Fibroblast of the aortic adventitia (primary cell): Measurements from ENCODE around the gene OMP. TPM values are rescaled to one million over a fixed set of nuclear protein-coding genes. Genes with fewer than 3 reads are reported as not detected.

Source experiments
- DNase-seq: peaks from one replicate; pipeline ENCODE4 v3.0.0-alpha.2; 2010; ENCODE audit warnings: low read depth
- H3K4me3 ChIP-seq: 2 replicates; pipeline ENCODE4 v1.5.1; 2011; ENCODE audit warnings: low read depth, mild to moderate bottlenecking, control low read depth, low read length, moderate library complexity
- total RNA-seq: library from RNA; depleted of rRNA; stranded (reverse); fragments of >200 nt; gene quantifications from 2 replicates; pipeline ENCODE4 v1.2.3, GENCODE V29; 2012; ENCODE audit warnings: low replicate concordance
- TF ChIP-seq, protein P1 (sequence below): IDR thresholded peaks from 2 replicates; pipeline ENCODE4 v1.5.1; 2011; ENCODE audit warnings: mild to moderate bottlenecking, low read length, control low read depth, inconsistent platforms; ENCODE audit not compliant: insufficient read depth

Gene OMP
- total RNA-seq, 1 donor = 1.1 TPM

DNA sequence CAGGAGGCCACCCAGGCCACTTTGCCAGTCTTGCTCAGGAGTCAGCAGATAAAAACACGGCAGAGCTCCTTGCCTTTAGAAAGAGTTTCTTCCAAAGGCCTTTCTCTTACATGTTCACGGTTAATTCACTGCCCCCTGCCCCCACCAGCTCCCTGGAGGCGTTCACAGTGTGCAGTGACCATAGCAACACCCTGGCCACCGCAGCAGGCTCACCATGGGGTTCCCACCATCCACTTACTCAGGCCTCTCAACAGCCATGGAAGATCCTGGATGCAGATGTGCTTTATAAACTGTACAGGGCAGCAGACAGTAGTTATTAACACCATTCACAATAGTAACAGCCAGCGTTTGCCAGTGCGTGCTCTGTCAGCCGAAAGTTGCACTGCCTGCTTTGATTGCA, 14.9 kb downstream of the OMP start:
- no peak overlapping the region for H3K4me3 ChIP-seq
- TF ChIP-seq, protein P1, sequence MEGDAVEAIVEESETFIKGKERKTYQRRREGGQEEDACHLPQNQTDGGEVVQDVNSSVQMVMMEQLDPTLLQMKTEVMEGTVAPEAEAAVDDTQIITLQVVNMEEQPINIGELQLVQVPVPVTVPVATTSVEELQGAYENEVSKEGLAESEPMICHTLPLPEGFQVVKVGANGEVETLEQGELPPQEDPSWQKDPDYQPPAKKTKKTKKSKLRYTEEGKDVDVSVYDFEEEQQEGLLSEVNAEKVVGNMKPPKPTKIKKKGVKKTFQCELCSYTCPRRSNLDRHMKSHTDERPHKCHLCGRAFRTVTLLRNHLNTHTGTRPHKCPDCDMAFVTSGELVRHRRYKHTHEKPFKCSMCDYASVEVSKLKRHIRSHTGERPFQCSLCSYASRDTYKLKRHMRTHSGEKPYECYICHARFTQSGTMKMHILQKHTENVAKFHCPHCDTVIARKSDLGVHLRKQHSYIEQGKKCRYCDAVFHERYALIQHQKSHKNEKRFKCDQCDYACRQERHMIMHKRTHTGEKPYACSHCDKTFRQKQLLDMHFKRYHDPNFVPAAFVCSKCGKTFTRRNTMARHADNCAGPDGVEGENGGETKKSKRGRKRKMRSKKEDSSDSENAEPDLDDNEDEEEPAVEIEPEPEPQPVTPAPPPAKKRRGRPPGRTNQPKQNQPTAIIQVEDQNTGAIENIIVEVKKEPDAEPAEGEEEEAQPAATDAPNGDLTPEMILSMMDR = no peak
- no peak for DNase-seq

DNA sequence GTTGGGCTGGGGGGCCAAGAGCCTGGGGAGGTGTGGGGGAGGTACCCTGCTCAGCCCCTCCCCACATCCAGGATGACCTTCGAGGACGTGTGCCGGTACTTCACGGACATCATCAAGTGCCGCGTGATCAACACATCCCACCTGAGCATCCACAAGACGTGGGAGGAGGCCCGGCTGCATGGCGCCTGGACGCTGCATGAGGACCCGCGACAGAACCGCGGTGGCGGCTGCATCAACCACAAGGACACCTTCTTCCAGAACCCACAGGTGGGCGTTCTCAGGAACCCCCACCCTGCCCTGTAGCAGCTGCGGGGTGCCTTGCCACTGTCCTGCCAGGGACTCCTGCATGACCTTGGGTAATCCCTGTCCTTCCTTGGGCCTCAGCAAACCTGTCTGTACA, 15.4 kb downstream of the OMP start:
- TF ChIP-seq, protein P1 = no peak
- no peak for DNase-seq
- H3K4me3 ChIP-seq = no peak overlapping the region

DNA sequence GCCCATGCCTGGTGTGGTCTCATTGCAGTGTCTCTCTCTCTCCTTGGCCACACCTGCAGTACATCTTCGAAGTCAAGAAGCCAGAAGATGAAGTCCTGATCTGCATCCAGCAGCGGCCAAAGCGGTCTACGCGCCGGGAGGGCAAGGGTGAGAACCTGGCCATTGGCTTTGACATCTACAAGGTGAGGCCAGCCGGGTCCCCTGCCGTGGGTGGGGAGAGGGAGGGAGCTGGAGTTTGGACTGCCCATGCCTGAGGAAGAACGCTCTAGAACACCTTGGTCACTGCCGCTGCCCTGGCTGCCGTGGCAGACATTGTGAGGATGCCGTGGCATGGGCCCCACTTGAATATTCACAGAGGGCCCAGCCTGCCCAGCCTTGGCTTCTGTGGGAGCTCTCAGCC, 16.3 kb downstream of the OMP start:
- TF ChIP-seq, protein P1 = no peak
- H3K4me3 ChIP-seq = no peak overlapping the region
- DNase-seq = no peak

DNA sequence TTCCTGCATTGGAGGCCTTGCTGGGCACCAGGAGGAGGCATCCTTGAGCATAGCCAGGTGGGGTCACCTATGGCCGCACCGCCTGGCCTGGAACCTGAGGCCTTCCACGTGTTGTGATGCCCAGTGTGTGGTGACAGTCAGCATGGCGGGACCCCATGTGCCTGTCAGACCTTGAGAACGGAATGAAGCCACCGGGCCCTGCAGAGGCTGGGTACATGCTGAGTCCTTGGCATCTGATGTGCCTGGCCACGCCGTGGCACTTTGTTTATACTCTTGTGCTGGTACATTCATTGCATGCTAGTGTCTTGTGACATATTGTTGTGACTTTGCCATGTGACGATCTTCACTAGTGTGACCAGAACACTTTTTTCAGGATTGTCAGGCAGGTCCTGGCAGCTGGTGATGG, 16.9 kb downstream of the OMP start:
- TF ChIP-seq, protein P1 = no peak
- no peak overlapping the region for H3K4me3 ChIP-seq
- no peak for DNase-seq

DNA sequence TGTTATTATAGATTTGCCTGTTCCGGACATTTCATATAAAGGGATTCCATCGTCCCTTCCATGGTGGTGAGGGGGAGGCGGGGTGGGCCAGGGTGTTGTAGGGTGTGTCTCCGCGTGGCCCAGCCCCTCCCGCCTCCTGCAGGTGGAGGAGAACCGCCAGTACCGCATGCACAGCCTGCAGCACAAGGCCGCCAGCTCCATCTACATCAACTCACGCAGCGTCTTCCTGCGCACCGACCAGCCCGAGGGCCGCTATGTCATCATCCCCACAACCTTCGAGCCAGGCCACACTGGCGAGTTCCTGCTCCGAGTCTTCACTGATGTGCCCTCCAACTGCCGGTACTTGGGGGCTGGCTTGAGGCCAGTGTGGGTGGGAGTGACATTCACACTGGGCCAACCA, 17.9 kb downstream of the OMP start:
- no peak for DNase-seq
- H3K4me3 ChIP-seq = no peak overlapping the region
- TF ChIP-seq, protein P1 = no peak

DNA sequence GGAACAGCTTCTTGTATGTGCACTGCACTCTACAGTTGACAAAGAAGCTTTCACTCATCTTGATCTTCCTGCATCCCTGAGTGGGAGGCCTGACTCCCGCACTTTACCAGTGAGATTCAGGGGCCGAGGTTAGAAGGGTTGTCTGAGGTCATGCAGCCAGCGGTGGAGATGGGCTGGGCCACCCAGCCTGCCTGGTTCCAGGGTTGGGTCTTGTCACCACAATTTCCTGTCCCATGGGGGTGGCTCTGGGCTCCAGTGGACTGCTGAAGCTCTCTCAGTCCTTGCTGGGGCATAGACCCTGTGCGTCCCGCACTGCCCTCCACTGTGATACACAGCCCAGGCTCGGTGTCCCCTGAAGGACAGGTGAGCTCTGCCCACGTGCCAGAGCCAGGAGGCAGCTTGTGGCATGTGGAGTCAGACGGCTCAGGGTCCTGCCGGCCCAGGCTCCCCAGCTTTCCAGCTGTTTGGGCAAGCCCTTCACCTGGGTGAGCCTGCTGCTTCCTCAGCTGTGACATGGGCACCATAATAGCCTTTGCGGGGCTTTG, 18.5 kb downstream of the OMP start:
- DNase-seq = no peak
- TF ChIP-seq, protein P1 = no peak
- no peak overlapping the region for H3K4me3 ChIP-seq
